Right ventricle myocardium superior (tissue), 1 donor: ENCODE data around the gene MEGF8. TPM values are rescaled to one million over a fixed set of nuclear protein-coding genes. Genes with fewer than 3 reads are reported as not detected.

Experiments used
- ATAC-seq: fragments of 200-7000 bp; cut with Tn5 transposase; one replicate; pipeline ENCODE4 v1.9.1; 2020; ENCODE audit warnings: mild to moderate bottlenecking; ENCODE audit not compliant: poor library complexity
- DNase-seq: peaks from one replicate; pipeline ENCODE4 v3.0.0-alpha.2; 2020
- intact Hi-C: fragments of 100-400 bp; cut with DNase I; formaldehyde crosslinking; loops from one replicate; pipeline ENCODE4 v1.11.2; 2022
- microRNA-seq: library from miRNA; unstranded; fragments of <30 nt; microRNA quantifications from one replicate; pipeline ENCODE4 v1.2.0, GENCODE V29; 2020
- total RNA-seq: library from RNA; stranded (reverse); fragmentation: NEBNext Ultra II Directional; extraction: Animal tissue kit (Norgen Biotek cat#: 25700); gene quantifications from one replicate; pipeline ENCODE4 v1.2.1, GENCODE V29; 2021
- donor health status: DM: no; HTN: yes; CAD: no; lungs with severe emphysema.

The MEGF8 gene
- total RNA-seq, 1 donor from 2014 or later = 34.3 TPM

DNA sequence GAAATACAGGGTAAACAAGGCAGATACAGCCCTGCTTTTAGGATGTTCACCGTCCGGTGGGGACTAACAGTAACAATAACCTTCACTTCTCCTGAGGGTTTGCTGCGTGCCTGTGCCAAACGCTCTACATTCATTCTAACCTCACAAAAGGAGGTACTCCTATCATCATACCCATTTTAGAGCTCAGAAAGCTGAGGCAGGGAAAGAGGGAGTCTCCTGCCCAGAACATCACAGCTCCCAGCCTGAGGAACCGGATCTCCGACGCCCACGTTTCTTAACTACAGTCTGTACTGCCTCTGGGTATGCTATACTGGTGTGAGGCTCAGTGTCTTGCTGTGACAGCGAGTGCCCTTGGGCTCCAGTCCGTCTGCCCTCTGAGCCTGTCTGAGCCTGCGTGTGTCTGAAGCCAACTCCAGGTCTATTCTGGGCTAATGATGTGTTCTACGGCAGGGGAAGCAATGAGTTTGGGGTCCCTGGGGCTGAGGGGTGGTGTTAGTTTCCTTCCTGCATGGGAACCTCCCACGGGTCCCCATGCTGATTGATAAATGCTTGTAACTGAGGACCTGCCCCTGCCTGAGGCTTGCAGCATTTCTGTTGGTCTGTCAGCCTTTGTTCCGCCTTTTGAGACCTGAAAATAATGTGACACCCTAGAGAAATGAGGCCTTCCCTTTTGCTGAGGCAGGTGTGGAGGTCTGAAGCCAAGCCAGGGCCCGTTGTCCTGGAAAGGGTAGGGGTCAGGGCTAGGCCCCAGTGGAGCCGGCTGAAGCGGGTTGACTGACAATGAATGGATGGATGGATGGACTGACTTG is 96.9 kb downstream of the MEGF8 start:
- peak; percentile 62 for ATAC-seq
- DNase-seq = no peak
- intact Hi-C loops = no loop called here

GRCh38 chr19:42422901-42423461 is 97.5 kb downstream of the MEGF8 start:
- peak; percentile 18 for ATAC-seq
- no peak for DNase-seq
- intact Hi-C loops = no loop called here

GRCh38 chr19:42423462-42424344 is 98.3 kb downstream of the MEGF8 start:
- intact Hi-C loops = no loop called here

DNA sequence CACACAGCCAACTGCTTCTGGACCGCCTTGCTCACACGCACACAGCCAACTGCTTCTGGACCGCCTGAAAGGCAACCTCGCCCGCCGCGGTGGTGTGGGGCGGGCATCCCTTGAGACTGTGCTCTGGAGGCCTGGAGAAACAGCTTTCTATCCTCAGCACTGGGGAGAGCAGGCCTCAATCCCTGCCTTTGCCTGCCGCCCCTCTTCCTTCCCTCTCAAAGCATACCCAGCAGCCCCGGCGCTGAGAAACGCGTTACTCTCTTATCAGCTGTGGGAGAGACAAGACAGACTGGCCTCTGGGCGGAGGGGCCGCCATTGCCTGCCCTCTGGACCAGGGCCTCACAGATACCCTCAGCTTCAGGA is 98.9 kb downstream of the MEGF8 start:
- ATAC-seq = no peak

More at GRCh38 chr19:42423462-42424344, 98.3 kb downstream of the MEGF8 start:
- ATAC-seq (peak; percentile 89), DNase-seq (peak; percentile 93)

DNA sequence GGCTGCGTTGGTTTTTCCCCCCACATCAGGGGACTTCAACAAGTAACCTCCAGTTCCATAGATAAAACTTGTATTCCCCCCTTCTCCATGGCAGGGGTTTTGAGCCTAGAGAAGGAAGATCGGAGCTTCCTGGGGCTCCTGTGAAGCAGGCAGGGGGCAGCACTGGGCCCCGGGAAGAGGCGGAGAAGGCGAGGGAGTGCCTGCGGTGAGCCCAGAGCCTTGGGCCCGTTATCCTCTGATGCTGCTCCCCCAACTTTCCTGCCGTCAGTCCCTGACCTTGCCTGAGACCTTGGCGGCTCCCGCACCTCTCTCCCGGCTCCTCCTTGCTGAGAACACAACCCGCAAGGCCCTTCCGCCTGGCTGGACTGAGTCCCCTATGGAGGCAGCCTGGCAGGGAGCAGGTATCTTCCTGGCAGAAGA is 99.3 kb downstream of the MEGF8 start:
- intact Hi-C loops = no loop called here
- DNase-seq (no peak), ATAC-seq (no peak)

More for the DNA sequence above, 98.9 kb downstream of the MEGF8 start:
- DNase-seq = no peak
- intact Hi-C loops = no loop called here

GRCh38 chr19:42426643-42427042 is 101.2 kb downstream of the MEGF8 start:
- DNase-seq = no peak
- intact Hi-C loops = no loop called here
- ATAC-seq = no peak

DNA sequence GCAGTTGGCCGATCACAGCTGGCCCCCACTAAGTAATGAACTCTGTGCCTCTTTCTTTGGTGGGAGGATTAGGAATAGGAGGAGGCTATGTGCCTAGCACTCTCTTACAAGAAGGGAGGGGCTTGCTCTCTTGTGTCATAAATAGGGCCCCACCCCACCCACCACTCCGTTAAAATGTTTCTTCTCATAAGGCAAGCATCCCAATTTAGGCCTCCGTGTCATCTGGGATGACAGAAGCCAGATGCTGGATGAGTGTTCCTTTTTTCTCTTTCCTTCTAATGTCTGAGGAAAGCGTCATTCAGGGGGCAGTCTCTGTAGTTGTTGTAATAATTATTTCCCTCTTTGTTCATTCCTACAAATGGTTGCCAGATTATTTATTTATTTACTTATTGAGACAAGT is 101.9 kb downstream of the MEGF8 start, which contains the start of gene LIPE:
TSS of gene LIPE (minus strand) at position 76 of the 400 bp plus-strand sequence. CDS start 239 bp downstream, outside the sequence.
- no peak for DNase-seq
- no peak for ATAC-seq
- intact Hi-C loops = no loop called here

Small RNA genes within 50 kb of the gene (microRNA-seq; reads per million reads assigned to microRNA genes)
- not detected for gene MIR8077

Other genes starting within 250 kb of the MEGF8 start
- 8.4 TPM for gene ZNF574, start 249.5 kb upstream of the MEGF8 start, total RNA-seq
- gene POU2F2, start 193.2 kb upstream of the MEGF8 start, total RNA-seq = 0.91 TPM
- 14.8 TPM for gene DEDD2, start 108.0 kb upstream of the MEGF8 start, total RNA-seq
- 5.4 TPM for gene ZNF526, start 105.3 kb upstream of the MEGF8 start, total RNA-seq
- 35.6 TPM for gene GSK3A, start 83.0 kb upstream of the MEGF8 start, total RNA-seq
- gene ERF, start 70.5 kb upstream of the MEGF8 start, total RNA-seq = 42.1 TPM
- gene CIC, start 56.4 kb upstream of the MEGF8 start, total RNA-seq = 33.6 TPM
- gene PRR19, start 23.5 kb upstream of the MEGF8 start, total RNA-seq = not detected
- gene PAFAH1B3, start 23.0 kb upstream of the MEGF8 start, total RNA-seq = 4.3 TPM
- 0.11 TPM for gene TMEM145, start 12.3 kb upstream of the MEGF8 start, total RNA-seq
- 1.1 TPM for gene CNFN, start 64.7 kb downstream of the MEGF8 start, total RNA-seq
- gene LIPE, start 101.8 kb downstream of the MEGF8 start, total RNA-seq = 61.4 TPM
- gene CXCL17, start 117.3 kb downstream of the MEGF8 start, total RNA-seq = not detected
- gene CEACAM1, start 202.8 kb downstream of the MEGF8 start, total RNA-seq = 2.6 TPM